ENCODE measurements around the gene TGFBR3. TPM values are rescaled to one million over a fixed set of nuclear protein-coding genes. Genes with fewer than 3 reads are reported as not detected.
A peak's percentile ranks its signal among the peaks of the same experiment; 100 is the strongest.

TGFBR3 gene
- total RNA-seq, 1 donor from 2014 or later = 2.5 TPM

DNA sequence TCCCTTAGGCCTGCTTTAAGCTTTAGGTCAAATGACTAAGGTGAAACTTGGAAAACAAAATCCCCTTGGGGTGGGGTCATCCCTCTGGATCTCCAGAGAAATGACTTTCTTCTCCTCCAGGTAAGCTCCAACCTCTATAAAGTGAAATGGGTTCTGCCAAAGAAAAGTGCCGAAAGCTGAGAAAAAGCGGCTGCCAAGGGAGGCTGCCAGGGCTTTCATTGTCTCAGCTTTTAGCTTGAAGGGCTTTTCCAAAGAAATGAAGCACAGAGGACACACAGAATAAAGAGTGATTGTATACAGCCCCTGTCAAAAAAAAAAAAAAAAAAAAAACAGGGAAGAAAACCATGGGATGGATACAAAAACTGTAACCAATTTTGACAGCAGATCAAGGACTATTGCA, 126.9 kb downstream of the TGFBR3 start:
- Histone ChIP-seq H3K4me1 (ENCODE audit: insufficient read depth, low read length) (no peaks in the 10 kb centered on the region), H3K9ac (ENCODE audit: low read length) (no peak overlapping the region), H3K36me3 (ENCODE audit: insufficient read depth, low read length) (no peaks in the 10 kb centered on the region), H4K20me1 (ENCODE audit: insufficient read depth, low read length) (no peaks in the 10 kb centered on the region), H3K4me2 (ENCODE audit: low read length) (no peak overlapping the region), H3K79me2 (ENCODE audit: insufficient read depth, low read length) (no peaks in the 10 kb centered on the region), H3K4me3 (ENCODE audit: insufficient read depth, low read depth, low read length) (no peak overlapping the region), H3K27me3 (ENCODE audit: insufficient read depth, low read length) (no peaks in the 10 kb centered on the region), H3K9me3 (ENCODE audit: insufficient read depth, low read depth, low read length) (no peaks in the 10 kb centered on the region), H3K27ac (ENCODE audit: low read depth, low read length) (no peak overlapping the region), H2AFZ (ENCODE audit: low read depth, low read length) (no peak overlapping the region)
- Mint-ChIP-seq H3K36me3 (ENCODE audit: low read depth, unreplicated experiment) (no peaks in the 10 kb centered on the region), H3K9me3 (ENCODE audit: unreplicated experiment) (no peaks in the 10 kb centered on the region), H3K4me3 (ENCODE audit: unreplicated experiment) (no peak overlapping the region), H3K27me3 (ENCODE audit: low read depth, unreplicated experiment) (peaks cover 10% of the 10 kb centered on the region), H3K27ac (ENCODE audit: unreplicated experiment) (no peak overlapping the region), H3K4me1 (ENCODE audit: low read depth, unreplicated experiment) (peaks cover 3% of the 10 kb centered on the region)
- TF ChIP-seq, protein P1, sequence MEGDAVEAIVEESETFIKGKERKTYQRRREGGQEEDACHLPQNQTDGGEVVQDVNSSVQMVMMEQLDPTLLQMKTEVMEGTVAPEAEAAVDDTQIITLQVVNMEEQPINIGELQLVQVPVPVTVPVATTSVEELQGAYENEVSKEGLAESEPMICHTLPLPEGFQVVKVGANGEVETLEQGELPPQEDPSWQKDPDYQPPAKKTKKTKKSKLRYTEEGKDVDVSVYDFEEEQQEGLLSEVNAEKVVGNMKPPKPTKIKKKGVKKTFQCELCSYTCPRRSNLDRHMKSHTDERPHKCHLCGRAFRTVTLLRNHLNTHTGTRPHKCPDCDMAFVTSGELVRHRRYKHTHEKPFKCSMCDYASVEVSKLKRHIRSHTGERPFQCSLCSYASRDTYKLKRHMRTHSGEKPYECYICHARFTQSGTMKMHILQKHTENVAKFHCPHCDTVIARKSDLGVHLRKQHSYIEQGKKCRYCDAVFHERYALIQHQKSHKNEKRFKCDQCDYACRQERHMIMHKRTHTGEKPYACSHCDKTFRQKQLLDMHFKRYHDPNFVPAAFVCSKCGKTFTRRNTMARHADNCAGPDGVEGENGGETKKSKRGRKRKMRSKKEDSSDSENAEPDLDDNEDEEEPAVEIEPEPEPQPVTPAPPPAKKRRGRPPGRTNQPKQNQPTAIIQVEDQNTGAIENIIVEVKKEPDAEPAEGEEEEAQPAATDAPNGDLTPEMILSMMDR (IDR thresholded peaks at IDR 0.05; ENCODE audit: insufficient read depth, low read depth, low read length) = no peak
- no peak for TF ChIP-seq EZH2 (IDR thresholded peaks at IDR 0.05; ENCODE audit: insufficient read depth, low read length)
- FAIRE-seq (no peak), DNase-seq (ENCODE audit: low read depth) (no peak)

DNA sequence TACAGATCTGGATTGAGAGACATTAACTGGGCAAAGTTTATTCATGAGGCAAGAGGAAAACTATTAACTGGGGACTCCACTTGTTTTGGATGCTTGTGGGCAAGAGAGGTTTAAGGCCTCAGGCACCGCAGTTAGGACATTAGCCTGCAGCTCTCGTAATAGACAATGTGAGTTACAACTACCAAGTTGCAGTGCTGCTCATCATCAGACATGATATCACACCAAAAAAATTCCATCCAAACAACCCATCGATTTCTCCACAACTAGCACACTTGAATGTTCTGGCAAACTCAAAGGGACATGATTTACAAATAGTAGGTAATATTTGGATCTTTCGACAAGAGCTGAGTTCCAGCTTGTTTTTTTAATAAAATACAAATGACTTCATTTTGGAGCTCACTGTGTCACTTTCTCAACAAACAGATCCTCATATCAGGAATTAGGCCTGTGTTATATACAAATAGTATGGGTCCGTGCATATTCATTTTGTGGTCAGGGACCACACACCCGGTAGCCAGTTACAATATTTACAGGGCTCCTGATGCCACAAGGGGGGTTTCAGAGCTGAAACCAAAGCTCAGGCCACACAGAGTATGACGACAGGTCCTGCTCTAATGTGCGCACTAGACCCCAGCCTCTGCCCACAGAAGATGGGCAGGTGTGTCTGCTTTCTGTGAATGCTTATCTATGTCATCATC, 128.0 kb downstream of the TGFBR3 start:
- Histone ChIP-seq H3K4me3 (ENCODE audit: insufficient read depth, low read depth, low read length) (no peak overlapping the region), H3K4me2 (ENCODE audit: low read length) (no peak overlapping the region), H3K9me3 (ENCODE audit: insufficient read depth, low read depth, low read length) (no peaks in the 10 kb centered on the region), H3K27ac (ENCODE audit: low read depth, low read length) (no peak overlapping the region), H3K79me2 (ENCODE audit: insufficient read depth, low read length) (no peaks in the 10 kb centered on the region), H2AFZ (ENCODE audit: low read depth, low read length) (no peak overlapping the region), H3K4me1 (ENCODE audit: insufficient read depth, low read length) (no peaks in the 10 kb centered on the region), H3K36me3 (ENCODE audit: insufficient read depth, low read length) (no peaks in the 10 kb centered on the region), H3K9ac (ENCODE audit: low read length) (no peak overlapping the region), H4K20me1 (ENCODE audit: insufficient read depth, low read length) (no peaks in the 10 kb centered on the region), H3K27me3 (ENCODE audit: insufficient read depth, low read length) (no peaks in the 10 kb centered on the region)
- H3K27ac Mint-ChIP-seq (ENCODE audit: unreplicated experiment) = no peak overlapping the region
- H3K36me3 Mint-ChIP-seq (ENCODE audit: low read depth, unreplicated experiment) = no peaks in the 10 kb centered on the region
- H3K4me3 Mint-ChIP-seq (ENCODE audit: unreplicated experiment) = no peak overlapping the region
- no peak for TF ChIP-seq EZH2 (IDR thresholded peaks at IDR 0.05; ENCODE audit: insufficient read depth, low read length)
- TF ChIP-seq, protein P1 (IDR thresholded peaks at IDR 0.05; ENCODE audit: insufficient read depth, low read depth, low read length) = no peak
- no peak for DNase-seq (ENCODE audit: low read depth)
- H3K9me3 Mint-ChIP-seq (ENCODE audit: unreplicated experiment) = no peaks in the 10 kb centered on the region
- peaks cover 10% of the 10 kb centered on the region for H3K27me3 Mint-ChIP-seq (ENCODE audit: low read depth, unreplicated experiment)
- H3K4me1 Mint-ChIP-seq (ENCODE audit: low read depth, unreplicated experiment) = peaks cover 5% of the 10 kb centered on the region
- peak; percentile 71 for FAIRE-seq

DNA sequence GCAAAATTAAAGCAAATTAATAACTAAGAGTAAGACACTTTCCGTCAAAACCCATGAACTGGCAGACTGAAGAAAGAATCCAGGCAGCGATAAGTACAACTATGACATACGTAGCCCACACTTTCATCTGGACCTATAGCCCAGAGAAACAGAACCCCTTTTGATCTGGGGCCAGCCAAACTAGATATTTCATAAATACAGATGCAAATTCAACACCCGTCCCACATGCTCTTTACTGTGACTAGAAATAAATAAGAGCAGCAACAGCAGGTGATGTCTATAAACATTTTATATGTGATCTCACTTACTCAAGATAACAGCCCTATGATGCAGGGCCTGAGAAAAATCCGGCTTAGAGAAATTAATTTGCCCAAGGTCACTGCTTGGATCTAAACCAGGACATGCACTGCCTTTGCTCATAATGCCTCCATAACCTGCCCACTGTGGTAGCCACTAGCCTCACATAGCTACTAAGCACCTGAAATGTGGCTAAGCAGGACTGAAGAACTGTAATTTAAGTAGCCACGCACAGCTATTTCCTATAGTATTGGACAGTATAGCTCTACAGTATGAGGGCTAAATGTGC, 130.2 kb downstream of the TGFBR3 start:
- TF ChIP-seq, protein P1 (IDR thresholded peaks at IDR 0.05; ENCODE audit: insufficient read depth, low read depth, low read length) = no peak
- no peak for TF ChIP-seq EZH2 (IDR thresholded peaks at IDR 0.05; ENCODE audit: insufficient read depth, low read length)
- Histone ChIP-seq H3K4me3 (ENCODE audit: insufficient read depth, low read depth, low read length) (no peak overlapping the region), H3K27me3 (ENCODE audit: insufficient read depth, low read length) (no peaks in the 10 kb centered on the region), H2AFZ (ENCODE audit: low read depth, low read length) (no peak overlapping the region), H3K4me2 (ENCODE audit: low read length) (no peak overlapping the region), H4K20me1 (ENCODE audit: insufficient read depth, low read length) (no peaks in the 10 kb centered on the region), H3K9ac (ENCODE audit: low read length) (no peak overlapping the region), H3K9me3 (ENCODE audit: insufficient read depth, low read depth, low read length) (no peaks in the 10 kb centered on the region), H3K27ac (ENCODE audit: low read depth, low read length) (no peak overlapping the region), H3K79me2 (ENCODE audit: insufficient read depth, low read length) (no peaks in the 10 kb centered on the region), H3K4me1 (ENCODE audit: insufficient read depth, low read length) (no peaks in the 10 kb centered on the region), H3K36me3 (ENCODE audit: insufficient read depth, low read length) (no peaks in the 10 kb centered on the region)
- no peak overlapping the region for H3K27ac Mint-ChIP-seq (ENCODE audit: unreplicated experiment)
- no peak overlapping the region for H3K4me3 Mint-ChIP-seq (ENCODE audit: unreplicated experiment)
- no peaks in the 10 kb centered on the region for H3K9me3 Mint-ChIP-seq (ENCODE audit: unreplicated experiment)
- DNase-seq (ENCODE audit: low read depth) (no peak), FAIRE-seq (no peak)
- H3K27me3 Mint-ChIP-seq (ENCODE audit: low read depth, unreplicated experiment) = peaks cover 6% of the 10 kb centered on the region
- no peaks in the 10 kb centered on the region for H3K36me3 Mint-ChIP-seq (ENCODE audit: low read depth, unreplicated experiment)
- peaks cover 8% of the 10 kb centered on the region for H3K4me1 Mint-ChIP-seq (ENCODE audit: low read depth, unreplicated experiment)

All from astrocyte (in vitro differentiated cells and primary cell).